Muscle of arm (tissue), 12 donors: ENCODE data around the gene RANBP10. TPM values are rescaled to one million over a fixed set of nuclear protein-coding genes. Genes with fewer than 3 reads are reported as not detected.
"Not testable (repeated sequence)": the region's sequence is repeated elsewhere in the genome, so short reads cannot be mapped to it uniquely, and the experiment has no call there.

ENCODE experiments used
- DNase-seq: peaks from one replicate; pipeline ENCODE4 v3.0.0-alpha.2; 2013
- polyA plus RNA-seq, 12 donors: library from polyadenylated mRNA; unstranded; fragments of 120-200 nt; gene quantifications; one replicate each; pipeline ENCODE4 v1.2.1, GENCODE V29; 2013; ENCODE audit not compliant: insufficient read length in 12 of 12

Gene RANBP10
- polyA plus RNA-seq, 12 donors: 15.0 to 31.8 (median 21.2) TPM; not detected in 1

- DNase-seq: no peak
Measured at GRCh38 chr16:67718668-67719047, 87.7 kb downstream of the RANBP10 start.

- DNase-seq: no peak
Measured at GRCh38 chr16:67716097-67716496, 90.3 kb downstream of the RANBP10 start.

GRCh38 chr16:67714522-67714921 is 91.8 kb downstream of the RANBP10 start:
- DNase-seq: no peak

GRCh38 chr16:67713647-67714273 is 92.6 kb downstream of the RANBP10 start:
- DNase-seq: no peak

- DNase-seq: no peak
Measured at GRCh38 chr16:67710607-67711006, 95.8 kb downstream of the RANBP10 start.

GRCh38 chr16:67709050-67709449 is 97.3 kb downstream of the RANBP10 start:
- DNase-seq: no peak

- no peak for DNase-seq
Measured at GRCh38 chr16:67708368-67708771, 98.0 kb downstream of the RANBP10 start.

GRCh38 chr16:67707790-67708189 is 98.6 kb downstream of the RANBP10 start:
- no peak for DNase-seq

GRCh38 chr16:67707210-67707609 is 99.2 kb downstream of the RANBP10 start:
- DNase-seq: no peak

GRCh38 chr16:67704110-67704509 is 102.2 kb downstream of the RANBP10 start:
- DNase-seq: no peak

GRCh38 chr16:67703626-67704025 is 102.7 kb downstream of the RANBP10 start:
- DNase-seq: no peak

GRCh38 chr16:67702130-67702529 is 104.2 kb downstream of the RANBP10 start:
- no peak for DNase-seq

GRCh38 chr16:67701420-67701819 is 104.9 kb downstream of the RANBP10 start:
- no peak for DNase-seq

- DNase-seq: no peak
Measured at GRCh38 chr16:67699265-67699664, 107.1 kb downstream of the RANBP10 start.

- DNase-seq: no peak
Measured at GRCh38 chr16:67697422-67698185, 108.8 kb downstream of the RANBP10 start.

GRCh38 chr16:67694611-67695010 is 111.7 kb downstream of the RANBP10 start:
- no peak for DNase-seq

GRCh38 chr16:67693517-67694285 is 112.7 kb downstream of the RANBP10 start:
- DNase-seq: not testable (repeated sequence)

GRCh38 chr16:67685388-67686112 is 120.8 kb downstream of the RANBP10 start:
- DNase-seq: no peak

GRCh38 chr16:67683767-67684166 is 122.6 kb downstream of the RANBP10 start:
- no peak for DNase-seq

GRCh38 chr16:67679935-67680897 is 126.1 kb downstream of the RANBP10 start:
- no peak for DNase-seq
